HepG2 (cell line): ENCODE data around the gene ZNF490. TPM values are rescaled to one million over a fixed set of nuclear protein-coding genes. Genes with fewer than 3 reads are reported as not detected.

Experiments
- E2F2 ChIP-seq: sonication (generic); formaldehyde crosslinking; IDR thresholded peaks from 2 replicates; pipeline ENCODE4 v1.4.0; 2020; ENCODE audit warnings: missing genetic modification reagents, borderline replicate concordance
- JUN ChIP-seq: sonication (generic); formaldehyde crosslinking; IDR thresholded peaks from 2 replicates; pipeline ENCODE4 v1.4.0; 2020; ENCODE audit warnings: mild to moderate bottlenecking, missing genetic modification reagents
- PLSCR1 ChIP-seq: sonication (generic); formaldehyde crosslinking; IDR thresholded peaks from 2 replicates; pipeline ENCODE4 v1.5.0; 2020; ENCODE audit warnings: missing genetic modification reagents, mild to moderate bottlenecking, borderline replicate concordance
- STAT6 ChIP-seq: sonication (generic); formaldehyde crosslinking; IDR thresholded peaks from 2 replicates; pipeline ENCODE4 v1.4.0; 2020; ENCODE audit warnings: missing genetic modification reagents, mild to moderate bottlenecking, borderline replicate concordance
- TEAD2 ChIP-seq: sonication (generic); formaldehyde crosslinking; IDR thresholded peaks from 2 replicates; pipeline ENCODE4 v1.9.0; 2021; ENCODE audit warnings: missing genetic modification reagents
- ZFP41 ChIP-seq: sonication (generic); formaldehyde crosslinking; IDR thresholded peaks from 2 replicates; pipeline ENCODE4 v1.4.0; 2020; ENCODE audit warnings: mild to moderate bottlenecking, missing genetic modification reagents, borderline replicate concordance
- ZNF138 ChIP-seq: sonication (generic); formaldehyde crosslinking; IDR thresholded peaks from 2 replicates; pipeline ENCODE4 v1.5.0; 2020; ENCODE audit warnings: mild to moderate bottlenecking, low read depth, missing genetic modification reagents
- ZNF142 ChIP-seq: sonication (generic); formaldehyde crosslinking; IDR thresholded peaks from 2 replicates; pipeline ENCODE4 v1.4.0; 2020; ENCODE audit warnings: missing genetic modification reagents
- ZNF274 ChIP-seq: sonication (generic); formaldehyde crosslinking; IDR thresholded peaks from 2 replicates; pipeline ENCODE4 v1.5.1; 2020; ENCODE audit warnings: mild to moderate bottlenecking, missing genetic modification reagents
- ZNF30 ChIP-seq: sonication (generic); formaldehyde crosslinking; IDR thresholded peaks from 2 replicates; pipeline ENCODE4 v1.5.0; 2020; ENCODE audit warnings: mild to moderate bottlenecking, missing genetic modification reagents
- ZNF615 ChIP-seq: sonication (generic); formaldehyde crosslinking; IDR thresholded peaks from 2 replicates; pipeline ENCODE4 v1.5.0; 2020; ENCODE audit warnings: mild to moderate bottlenecking, missing genetic modification reagents, borderline replicate concordance
- ZNF691 ChIP-seq: sonication (generic); formaldehyde crosslinking; IDR thresholded peaks from 2 replicates; pipeline ENCODE4 v1.4.0; 2020; ENCODE audit warnings: missing genetic modification reagents, low read depth, mild to moderate bottlenecking, borderline replicate concordance
- ZNF772 ChIP-seq: sonication (generic); formaldehyde crosslinking; IDR thresholded peaks from 2 replicates; pipeline ENCODE4 v1.5.0; 2020; ENCODE audit warnings: mild to moderate bottlenecking, missing genetic modification reagents
- ZNF782 ChIP-seq: sonication (generic); formaldehyde crosslinking; IDR thresholded peaks from 2 replicates; pipeline ENCODE4 v1.4.0; 2020; ENCODE audit warnings: missing genetic modification reagents, mild to moderate bottlenecking, borderline replicate concordance
- polyA plus RNA-seq, 8 experiments: library from polyadenylated mRNA; depleted of rRNA in 3 of 8; stranded (reverse) in 7 of 8; unstranded in 1 of 8; fragments of >200 nt; fragmentation: Illumina TruSeq in 4 of 8; extraction: Trizol in 4 of 8; gene quantifications; 2 replicates each; pipeline versions ENCODE4 v1.2.1 to v1.2.3, GENCODE V29; 2011 to 2016; ENCODE audit warnings: low read depth in 4 of 8, missing spikeins in 1 of 8, mixed read lengths in 1 of 8; ENCODE audit not compliant: insufficient read depth in 1 of 8
- total RNA-seq, 5 experiments: library from RNA; depleted of rRNA; stranded (reverse); fragments of >200 nt; fragmentation: Illumina TruSeq; extraction: Trizol; gene quantifications; 2 replicates each; pipeline ENCODE4 v1.2.3, GENCODE V29; 2016; ENCODE audit warnings: low read depth in 1 of 5

ZNF490 gene
- total and polyA plus RNA-seq, 2 of the 13 experiments (the other 11 are each of a cell fraction or from before 2014, with no cell fraction given): 1.3 to 2.9 TPM

GRCh38 chr19:12610540-12611360 is at the start of gene ZNF490, which contains the start of gene ZNF791 (continued):
- TF ChIP-seq ZNF142: no peak
- TF ChIP-seq ZNF138: no peak
- TF ChIP-seq JUN (CRISPR knock-in tag): no peak
- no peak; the same call in 1 of the 2 replicates for TF ChIP-seq ZNF772
- TF ChIP-seq ZNF615 (CRISPR knock-in tag): no peak
- no peak; the same call in 1 of the 2 replicates for TF ChIP-seq ZNF30 (CRISPR knock-in tag)
- 0 out of 2 replicates have a peak, but pooled peaks have one; percentile 35 for TF ChIP-seq ZNF274 (CRISPR knock-in tag)
- peak; percentile 46; the same call in 1 of the 2 replicates for TF ChIP-seq ZNF782
- TF ChIP-seq E2F2 (CRISPR knock-in tag): no peak; the same call in 1 of the 2 replicates
- TF ChIP-seq PLSCR1 (CRISPR knock-in tag): no peak
- 0 out of 2 replicates have a peak, but pooled peaks have one; percentile 21 for TF ChIP-seq ZFP41 (CRISPR knock-in tag)
- TF ChIP-seq TEAD2 (CRISPR knock-in tag): no peak
- TF ChIP-seq ZNF691 (CRISPR knock-in tag): peak; percentile 67; the same call in 1 of the 2 replicates
- peak; percentile 56; the same call in 1 of the 2 replicates for TF ChIP-seq STAT6 (CRISPR knock-in tag)
